HG03442 (cell line): ENCODE measurements around the gene C11orf86.
"Not testable (repeated sequence)": the region's sequence is repeated elsewhere in the genome, so short reads cannot be mapped to it uniquely, and the experiment has no call there.

Experiments used
- ATAC-seq: cut with Tn5 transposase; IDR thresholded peaks from one replicate; pipeline ENCODE4 v1.9.1; 2021; ENCODE audit warnings: mild to moderate bottlenecking, moderate library complexity; ENCODE audit not compliant: unreplicated experiment

C11orf86 gene, protein sequence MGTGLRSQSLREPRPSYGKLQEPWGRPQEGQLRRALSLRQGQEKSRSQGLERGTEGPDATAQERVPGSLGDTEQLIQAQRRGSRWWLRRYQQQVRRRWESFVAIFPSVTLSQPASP

DNA sequence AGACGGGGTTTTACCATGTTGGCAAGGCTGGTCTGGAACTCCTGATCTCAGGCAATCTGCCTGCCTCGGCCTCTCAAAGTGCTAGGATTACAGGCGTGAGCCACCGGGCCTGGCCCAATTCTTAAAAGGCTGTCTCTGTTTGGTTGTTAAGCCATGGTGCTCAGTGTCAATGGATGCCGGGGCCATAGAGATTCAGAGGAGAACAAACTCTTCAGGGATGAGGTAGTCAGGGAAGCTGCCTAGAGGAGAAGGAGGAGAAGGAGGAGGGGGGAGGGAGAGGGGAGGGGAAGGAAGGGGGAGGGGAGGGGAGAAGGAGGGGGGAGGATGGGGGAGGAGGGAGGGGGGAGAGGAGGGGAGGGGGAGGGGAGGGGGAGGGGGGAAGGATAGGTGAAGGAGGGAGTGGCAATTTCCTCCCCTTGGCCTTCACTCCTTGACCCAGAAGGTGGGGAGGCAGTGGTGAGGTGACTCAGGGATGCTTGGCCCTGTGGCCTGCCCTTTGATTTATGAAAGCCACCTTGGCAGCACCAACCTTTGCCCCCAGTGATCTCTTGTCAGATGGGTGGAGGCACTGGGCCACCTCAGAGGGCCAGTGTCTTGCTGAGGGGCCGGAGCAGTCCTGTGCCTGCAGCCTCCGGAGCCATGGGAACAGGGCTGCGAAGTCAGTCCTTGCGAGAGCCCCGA, at the start of gene C11orf86:
Gene C11orf86, plus strand, starts transcription at position 581 of the 681 bp plus-strand sequence. Its CDS starts 59 bp downstream, at position 640.
- ATAC-seq = no peak

DNA sequence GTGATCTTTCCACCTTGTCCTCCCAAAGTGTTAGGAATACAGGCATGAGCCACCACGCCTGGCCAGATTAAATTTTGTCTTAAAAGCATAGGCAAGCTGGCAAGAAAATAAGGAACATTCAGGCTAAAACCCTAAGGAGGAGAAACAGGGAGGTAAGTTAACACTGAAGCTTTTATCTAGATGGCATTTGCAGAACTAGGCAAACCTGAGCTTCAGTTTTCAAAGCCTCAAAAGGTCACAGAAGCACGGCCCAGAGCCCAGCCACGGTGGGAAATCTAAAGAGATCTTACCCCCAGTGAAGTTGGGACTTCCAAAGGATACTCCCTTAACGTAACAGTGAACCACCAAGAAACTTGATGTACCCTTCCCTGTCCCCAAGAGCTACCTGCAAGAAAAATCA, 45.4 kb upstream of the C11orf86 start:
- no peak for ATAC-seq

- ATAC-seq = no peak
Measured at GRCh38 chr11:66932543-66932942, 42.6 kb upstream of the C11orf86 start.

DNA sequence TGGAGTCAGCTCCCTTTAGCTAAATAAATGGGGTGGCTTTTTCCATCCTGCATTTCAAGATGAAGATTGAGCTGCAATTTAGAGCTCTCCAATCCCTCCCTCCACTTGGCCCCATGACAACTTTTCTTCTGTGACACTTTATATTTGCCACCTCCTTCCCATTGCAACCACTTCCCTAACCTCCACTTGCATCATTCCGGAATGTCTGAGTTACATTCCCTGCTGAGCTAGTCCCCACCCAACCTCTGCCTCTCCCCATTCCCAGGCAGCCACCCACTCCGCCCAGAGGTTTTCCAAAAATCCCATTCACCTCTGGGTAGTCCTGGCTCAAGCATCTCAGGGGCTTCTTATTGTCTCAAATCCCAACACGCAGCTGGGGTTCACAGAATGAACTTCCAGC, 41.6 kb upstream of the C11orf86 start:
- ATAC-seq = no peak

- ATAC-seq = no peak
Measured at GRCh38 chr11:66934950-66935779, 39.9 kb upstream of the C11orf86 start.

DNA sequence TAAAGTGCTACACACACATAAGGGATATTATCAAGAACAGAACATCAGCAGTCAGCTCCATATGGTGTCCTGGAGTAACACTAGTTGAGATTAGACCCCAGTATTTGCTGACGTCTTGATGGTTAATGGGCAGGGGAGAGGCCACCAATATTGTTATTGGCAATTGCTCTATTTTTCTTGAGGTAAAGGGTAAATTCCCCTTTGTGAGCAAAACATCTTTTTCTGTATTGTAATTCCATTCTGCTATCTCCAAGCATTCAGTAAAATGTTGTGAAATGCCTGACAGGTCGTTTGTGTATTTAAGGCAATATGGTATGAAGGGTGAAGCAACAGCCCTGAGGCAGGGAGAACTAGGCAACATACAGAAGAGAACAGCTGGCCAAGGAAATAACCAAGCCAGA, 38.8 kb upstream of the C11orf86 start:
- no peak for ATAC-seq

DNA sequence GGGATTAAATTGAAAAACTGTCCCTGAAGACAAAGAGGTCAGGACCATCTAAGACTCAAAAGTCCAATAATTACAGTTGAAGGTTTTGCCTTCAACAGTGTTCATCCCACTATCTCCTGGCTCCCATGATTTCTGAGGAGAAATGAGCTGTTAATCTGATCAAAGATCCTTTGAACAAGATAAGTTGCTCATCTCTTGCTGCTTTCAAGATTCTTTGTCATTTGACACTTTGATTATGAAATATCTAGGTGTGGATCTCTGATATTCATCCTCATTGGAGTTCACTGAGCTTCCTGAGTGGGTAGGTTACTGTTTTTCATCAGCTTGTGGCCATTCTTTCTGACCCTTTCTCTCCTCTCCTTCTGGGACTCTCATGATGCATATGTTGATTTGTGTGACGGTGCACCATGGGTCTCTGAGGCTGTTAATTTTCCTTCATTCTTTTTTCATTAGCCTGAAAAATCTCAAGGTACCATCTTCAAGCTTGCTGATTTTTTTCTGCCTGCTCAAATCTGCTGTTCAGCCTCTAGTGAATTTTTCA, 37.8 kb upstream of the C11orf86 start:
- ATAC-seq = no peak

DNA sequence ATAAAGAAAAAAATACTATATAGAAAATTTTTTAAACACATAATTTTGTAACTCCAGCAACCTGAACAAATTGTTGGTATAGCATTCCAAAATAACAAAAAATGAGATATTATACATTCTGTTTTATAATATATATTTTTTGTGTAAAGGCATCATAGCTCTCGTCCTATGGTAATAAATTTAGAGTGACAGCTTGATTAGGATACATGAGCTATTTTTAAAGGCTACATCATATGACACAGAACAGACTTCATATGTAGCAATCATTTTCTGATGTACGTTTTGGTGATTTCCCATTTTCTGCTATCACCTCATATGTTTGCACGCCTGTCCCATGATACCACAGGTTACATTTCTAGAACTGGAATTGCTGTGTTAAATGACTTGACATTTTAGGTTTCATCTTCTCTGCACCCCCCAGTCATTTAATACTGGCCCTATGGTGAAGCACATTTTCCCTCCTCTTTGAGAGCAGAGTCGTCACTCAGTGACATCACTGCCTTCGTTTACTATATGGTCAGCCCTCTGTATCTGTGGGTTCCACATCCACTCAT, 36.4 kb upstream of the C11orf86 start:
- ATAC-seq = no peak

- ATAC-seq = no peak
Measured at GRCh38 chr11:66950112-66950535, 25.0 kb upstream of the C11orf86 start.

- no peak for ATAC-seq
Measured at GRCh38 chr11:66951135-66951534, 24.0 kb upstream of the C11orf86 start.

DNA sequence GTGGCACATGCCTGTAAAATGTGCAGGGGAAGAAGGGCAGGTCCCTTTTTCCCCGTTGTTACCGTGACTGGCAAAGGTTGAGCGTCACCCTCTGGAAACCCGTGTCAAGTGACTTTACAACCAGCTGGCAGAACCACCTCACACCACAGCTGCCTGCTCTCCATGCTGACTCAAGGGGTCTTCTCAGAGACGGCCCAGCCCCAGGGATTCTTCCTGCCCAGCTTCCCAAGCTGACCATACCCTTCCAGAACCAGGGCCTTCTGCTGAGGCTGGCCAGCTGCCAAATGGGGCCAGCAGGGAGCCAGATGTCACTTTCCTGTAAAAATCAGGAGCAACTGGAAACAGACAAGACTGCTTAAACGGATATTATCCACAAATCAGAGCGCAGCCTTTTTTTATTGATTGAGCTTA, 23.2 kb upstream of the C11orf86 start:
- ATAC-seq = no peak

DNA sequence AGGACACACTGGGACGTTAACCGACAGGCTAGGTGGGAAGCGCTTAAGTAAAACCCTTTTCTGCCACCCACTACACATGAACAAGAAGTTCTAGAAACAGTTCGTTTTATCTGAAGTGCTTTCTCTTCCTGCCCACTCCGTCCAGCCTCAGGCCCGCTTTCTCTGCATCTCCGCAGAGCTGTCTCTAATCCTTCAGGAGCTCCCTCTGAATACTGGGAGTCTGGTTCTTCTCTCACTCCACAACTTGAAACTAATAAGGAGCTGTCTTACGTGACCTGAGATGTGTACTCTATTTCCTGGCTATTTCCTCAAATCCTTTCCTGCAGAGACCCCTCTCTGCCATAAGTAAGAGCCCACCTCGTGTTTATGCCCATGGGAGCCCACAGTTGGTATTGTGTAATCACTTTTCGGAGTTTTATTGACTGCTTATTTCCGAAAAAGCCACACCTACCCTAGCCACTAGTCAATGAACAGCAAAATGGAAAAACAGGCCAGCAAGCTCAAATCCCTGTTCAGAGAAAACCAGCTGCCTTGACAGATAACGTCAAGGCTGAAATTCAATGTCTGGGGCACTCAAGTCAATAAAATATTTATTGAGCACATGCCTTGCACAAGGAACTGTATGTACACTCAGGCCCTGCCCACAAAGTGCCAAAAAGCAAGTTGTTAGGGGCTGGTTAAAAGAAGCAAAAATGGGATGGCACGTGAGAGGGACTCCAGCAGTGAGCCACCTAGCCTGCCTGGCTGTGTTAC, 21.8 kb upstream of the C11orf86 start:
- no peak for ATAC-seq

- no peak for ATAC-seq
Measured at GRCh38 chr11:66956689-66957290, 18.3 kb upstream of the C11orf86 start.

- ATAC-seq = peak; percentile 32
Measured at GRCh38 chr11:66957971-66958231, 17.2 kb upstream of the C11orf86 start.

GRCh38 chr11:66958232-66958955, 16.7 kb upstream of the C11orf86 start, which contains the start of gene PC:
Gene PC (minus strand): TSS chr11:66958383. CDS start chr11:66872159, 86,224 bp downstream.
- peak; percentile 92 for ATAC-seq

GRCh38 chr11:66958956-66959274, 16.2 kb upstream of the C11orf86 start:
- ATAC-seq = no peak

DNA sequence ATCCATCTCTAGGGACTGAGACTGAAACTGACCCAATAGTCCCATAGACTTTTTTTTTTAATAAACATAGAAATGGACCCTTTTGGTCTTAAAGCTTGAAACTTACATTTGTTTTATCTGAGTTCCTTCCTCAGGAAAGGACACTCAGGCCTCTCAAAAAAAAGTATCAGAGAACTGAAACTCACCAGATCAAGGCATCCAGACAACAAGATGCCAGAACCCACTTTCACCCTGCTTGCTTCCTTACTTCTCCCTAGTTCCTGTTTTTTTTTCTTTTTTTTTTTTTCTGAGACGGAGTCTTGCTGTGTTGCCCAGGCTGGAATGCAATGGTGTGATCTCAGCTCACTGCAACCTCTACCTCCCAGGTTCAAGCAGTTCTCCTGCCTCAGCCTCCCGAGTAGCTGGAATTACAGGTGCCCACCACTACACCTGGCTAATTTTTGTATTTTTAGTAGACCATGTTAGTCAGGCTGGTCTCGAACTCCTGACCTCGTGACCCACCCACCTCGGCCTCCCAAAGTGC, 13.4 kb upstream of the C11orf86 start:
- not testable (repeated sequence) for ATAC-seq

GRCh38 chr11:66962247-66962646, 12.9 kb upstream of the C11orf86 start:
- ATAC-seq = no peak

GRCh38 chr11:66962801-66963200, 12.3 kb upstream of the C11orf86 start:
- ATAC-seq = no peak

DNA sequence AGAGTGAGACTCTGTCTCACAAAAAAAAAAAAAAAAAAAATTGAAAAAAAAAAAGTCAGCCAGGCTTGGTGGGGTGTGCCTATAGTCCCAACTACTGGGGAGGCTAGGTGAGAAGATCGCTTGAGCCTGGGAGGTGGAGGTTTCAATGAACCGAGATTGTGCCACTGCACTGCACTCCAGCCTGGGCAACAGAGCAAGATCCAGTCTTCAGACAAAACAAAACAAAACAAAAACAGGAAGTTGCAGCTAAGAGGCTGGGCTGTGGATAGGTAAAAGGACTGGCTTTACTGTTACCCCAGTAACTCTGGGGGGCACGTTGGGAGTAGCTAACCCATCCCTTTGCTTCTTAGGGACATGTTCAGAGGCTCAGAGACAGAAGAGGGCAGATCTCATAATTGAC, 10.6 kb upstream of the C11orf86 start:
- ATAC-seq = no peak
